B cell (primary cell): Measurements from ENCODE around the gene EYS. TPM values are rescaled to one million over a fixed set of nuclear protein-coding genes. Genes with fewer than 3 reads are reported as not detected.

Experiments
- ATAC-seq: fragments of 200-7000 bp; cut with Tn5 transposase; one replicate; pipeline ENCODE4 v1.10.0; 2021; ENCODE audit warnings: low read depth, mild to moderate bottlenecking, moderate number of reproducible peaks, moderate library complexity
- CTCF ChIA-PET: fragments of 350-600 bp; sonication (Branson Sonifier 250); formaldehyde crosslinking; loops from one replicate; lab custom pipeline; 2021; ENCODE audit warnings: antibody characterized with exemption, inconsistent platforms; lab: Charles Lee
- POLR2A ChIA-PET: fragments of 350-600 bp; sonication (Branson Sonifier 250); formaldehyde crosslinking; loops from one replicate; lab custom pipeline; 2021; ENCODE audit warnings: antibody characterized with exemption; lab: Charles Lee
- DNase-seq: peaks from one replicate; pipeline ENCODE4 v3.0.0; 2013
- H2AFZ ChIP-seq: 2 replicates; pipeline ENCODE4 v1.6.1; 2012; ENCODE audit warnings: mild to moderate bottlenecking, low read depth, low read length; ENCODE audit not compliant: insufficient read depth, poor library complexity, severe bottlenecking
- H3K27ac ChIP-seq, 2 donors: 1 replicate in 1 of 2; 2 replicates in 1 of 2; pipeline ENCODE4 v1.5.1; 2012 to 2013; ENCODE audit warnings: low read length in 2 of 2, mild to moderate bottlenecking in 2 of 2, moderate library complexity in 1 of 2
- H3K27me3 ChIP-seq, 4 experiments: fragments of 200-600 bp in 1 of 4; sonication (generic) in 1 of 4; replicated peaks in 1 of 4; 1 replicate in 2 of 4; 2 replicates in 2 of 4; pipeline versions ENCODE4 v1.6.1 to v1.7.0; 2013 to 2016; ENCODE audit warnings: low read length in 3 of 4, mild to moderate bottlenecking in 2 of 4, mixed read lengths in 1 of 4, moderate library complexity in 1 of 4; ENCODE audit not compliant: insufficient read depth in 4 of 4, control insufficient read depth in 3 of 4; ENCODE audit errors: control extremely low read depth in 1 of 4
- H3K36me3 ChIP-seq, 2 experiments: replicated peaks in 1 of 2; 1 replicate in 1 of 2; 2 replicates in 1 of 2; pipeline versions ENCODE4 v1.6.1 to v1.7.1; 2013; ENCODE audit warnings: low read length in 1 of 2; ENCODE audit not compliant: insufficient read depth in 2 of 2, control insufficient read depth in 1 of 2; ENCODE audit errors: control extremely low read depth in 1 of 2, extremely low read depth in 1 of 2
- H3K4me1 ChIP-seq, 2 donors: fragments of 200-600 bp in 1 of 2; sonication (generic) in 1 of 2; 1 replicate in 1 of 2; 2 replicates in 1 of 2; pipeline versions ENCODE4 v1.5.1 to v1.6.1; 2013 to 2017; ENCODE audit warnings: low read length in 2 of 2; ENCODE audit not compliant: control insufficient read depth in 2 of 2, insufficient read depth in 2 of 2
- H3K4me2 ChIP-seq: replicated peaks from 2 replicates; pipeline ENCODE3; 2012; ENCODE audit warnings: mild to moderate bottlenecking, low read depth, low read length; ENCODE audit not compliant: poor library complexity, severe bottlenecking
- H3K4me3 ChIP-seq, 5 experiments: fragments of 200-600 bp in 1 of 5; sonication (generic) in 1 of 5; 1 replicate in 3 of 5; 2 replicates in 2 of 5; pipeline versions ENCODE4 v1.5.1 to v1.7.0; 2011 to 2016; ENCODE audit warnings: low read length in 4 of 5, mild to moderate bottlenecking in 4 of 5, low read depth in 2 of 5, control low read depth in 1 of 5, moderate library complexity in 1 of 5; ENCODE audit not compliant: insufficient read depth in 1 of 5; ENCODE audit errors: control extremely low read depth in 1 of 5, extremely low read depth in 1 of 5
- H3K79me2 ChIP-seq: fragments of 200-600 bp; sonication (generic); one replicate; pipeline ENCODE4 v1.6.0; 2016; ENCODE audit warnings: low read length; ENCODE audit not compliant: control insufficient read depth, insufficient read depth
- H3K9ac ChIP-seq: fragments of 200-600 bp; sonication (generic); 2 replicates; pipeline ENCODE4 v1.6.1; 2017; ENCODE audit warnings: mild to moderate bottlenecking, low read length, moderate library complexity
- H3K9me3 ChIP-seq, 3 donors: one replicate each; pipeline versions ENCODE4 v1.6.1 to v1.7.1; 2013; ENCODE audit warnings: low read length in 2 of 3; ENCODE audit not compliant: control insufficient read depth in 2 of 3, insufficient read depth in 1 of 3; ENCODE audit errors: control extremely low read depth in 1 of 3
- H4K20me1 ChIP-seq: 2 replicates; pipeline ENCODE4 v1.6.0; 2012; ENCODE audit warnings: mild to moderate bottlenecking, low read length; ENCODE audit not compliant: insufficient read depth, control insufficient read depth, poor library complexity, severe bottlenecking
- H3K27ac Mint-ChIP-seq: one replicate; pipeline ENCODE4 v1.8.0; 2021; ENCODE audit warnings: mixed read lengths
- H3K27me3 Mint-ChIP-seq: one replicate; pipeline ENCODE4 v1.8.0; 2021; ENCODE audit warnings: mixed read lengths
- H3K4me1 Mint-ChIP-seq: one replicate; pipeline ENCODE4 v1.8.0; 2021; ENCODE audit warnings: mixed read lengths
- H3K4me3 Mint-ChIP-seq: one replicate; pipeline ENCODE4 v1.8.0; 2021; ENCODE audit warnings: mixed read lengths
- H3K9me3 Mint-ChIP-seq: one replicate; pipeline ENCODE4 v1.8.0; 2022; ENCODE audit warnings: mixed read lengths; ENCODE audit not compliant: insufficient read depth
- CTCF ChIP-seq: fragments of 200-600 bp; IDR thresholded peaks from one replicate; pipeline ENCODE4 v1.8.0; 2022; ENCODE audit warnings: antibody characterized with exemption, mild to moderate bottlenecking
- EZH2 ChIP-seq: IDR thresholded peaks from 2 replicates; pipeline ENCODE4 v1.6.1; 2012; ENCODE audit warnings: borderline replicate concordance, low read depth, mild to moderate bottlenecking, moderate library complexity, low read length; ENCODE audit not compliant: insufficient read depth, poor library complexity, severe bottlenecking
- WGBS: methylation state at CpG from one replicate; pipeline ENCODE4 v1.1.5; 2013; ENCODE audit warnings: missing lambda C conversion rate; ENCODE audit not compliant: insufficient coverage; 5-methylcytosine and 5-hydroxymethylcytosine counted together
- intact Hi-C: fragments of 100-400 bp; cut with micrococcal nuclease; formaldehyde crosslinking; loops from one replicate; pipeline ENCODE4 v1.10.0; 2022
- polyA plus RNA-seq: library from polyadenylated mRNA; depleted of rRNA; stranded (reverse); fragments of >200 nt; gene quantifications from 2 replicates; pipeline ENCODE4 v1.2.3, GENCODE V29; 2012
- total RNA-seq, 2 donors: library from RNA; stranded (reverse); fragments of 120-200 nt in 1 of 2; gene quantifications; 1 replicate in 1 of 2; 2 replicates in 1 of 2; pipeline versions ENCODE4 v1.2.3 to v1.2.4, GENCODE V29; 2013 to 2022

The EYS gene
- total and polyA plus RNA-seq, 2 donors (not counting 1 experiment from before 2014, with no cell fraction given): not detected

DNA sequence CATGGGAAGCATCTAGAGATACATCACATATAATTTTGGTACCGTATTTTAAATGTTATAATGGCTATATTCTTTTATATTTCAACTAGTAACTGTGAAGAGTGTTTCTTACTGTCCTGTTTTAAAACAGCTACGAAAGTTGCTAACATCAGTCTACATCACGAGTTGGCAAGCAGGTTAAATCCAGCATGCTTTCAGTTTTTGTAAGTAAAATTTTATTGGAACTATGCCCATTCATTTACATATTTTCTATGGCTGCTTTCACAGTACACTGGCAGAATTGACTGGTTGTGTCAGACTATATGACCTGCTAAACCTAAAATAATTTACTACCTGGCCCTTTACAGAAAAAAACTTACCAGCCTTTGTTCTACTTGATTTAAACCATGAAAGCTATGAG is 1593.3 kb downstream of the EYS start:
- Histone ChIP-seq H3K27ac (no peak overlapping the region), H3K4me1 (no peaks in the 10 kb centered on the region), H3K36me3 (no peaks in the 10 kb centered on the region), H3K4me3 (no peak overlapping the region), H2AFZ (no peak overlapping the region), H3K4me2 (no peak overlapping the region), H4K20me1 (no peaks in the 10 kb centered on the region), H3K9ac (no peak overlapping the region), H3K79me2 (no peaks in the 10 kb centered on the region), H3K27me3 (no peaks in the 10 kb centered on the region), H3K9me3 (peaks cover 0 to 3% (median 0%) of the 10 kb centered on the region in 3 donors)
- no CpG with 5 or more reads among the region's 3 CpGs for WGBS
- no peaks in the 10 kb centered on the region for H3K4me1 Mint-ChIP-seq
- TF ChIP-seq EZH2 (no peak), CTCF (no peak)
- ChIA-PET CTCF (no interaction called here), POLR2A (no interaction called here)
- H3K27ac Mint-ChIP-seq: no peak overlapping the region
- no peak for ATAC-seq
- H3K9me3 Mint-ChIP-seq: peaks cover 2% of the 10 kb centered on the region
- no peaks in the 10 kb centered on the region for H3K27me3 Mint-ChIP-seq
- DNase-seq: no peak
- intact Hi-C loops: no loop called here
- H3K4me3 Mint-ChIP-seq: no peak overlapping the region

GRCh38 chr6:64104051-64104450 is 1603.0 kb downstream of the EYS start:
- H3K27me3 Mint-ChIP-seq: no peaks in the 10 kb centered on the region
- TF ChIP-seq EZH2: no peak
- TF ChIP-seq CTCF: no peak
- H3K4me2 ChIP-seq: no peak overlapping the region
- intact Hi-C loops: no loop called here
- no peak overlapping the region for H3K9ac ChIP-seq
- no peaks in the 10 kb centered on the region for H3K9me3 Mint-ChIP-seq
- H3K27me3 ChIP-seq: no peaks in the 10 kb centered on the region
- H3K27ac Mint-ChIP-seq: no peak overlapping the region
- H3K27ac ChIP-seq: no peak overlapping the region
- no peaks in the 10 kb centered on the region for H3K36me3 ChIP-seq
- ChIA-PET CTCF (no interaction called here), POLR2A (no interaction called here)
- DNase-seq: no peak
- no peaks in the 10 kb centered on the region for H3K79me2 ChIP-seq
- no peak overlapping the region for H3K4me3 ChIP-seq
- H4K20me1 ChIP-seq: no peaks in the 10 kb centered on the region
- no peaks in the 10 kb centered on the region for H3K4me1 ChIP-seq
- H3K4me1 Mint-ChIP-seq: no peaks in the 10 kb centered on the region
- H2AFZ ChIP-seq: no peak overlapping the region
- no peak overlapping the region for H3K4me3 Mint-ChIP-seq
- H3K9me3 ChIP-seq: no peaks in the 10 kb centered on the region
- no peak for ATAC-seq
